Heart left ventricle (tissue), 16 donors: Measurements from ENCODE around the gene CMC2. TPM values are rescaled to one million over a fixed set of nuclear protein-coding genes. Genes with fewer than 3 reads are reported as not detected.

Experiments used
- ATAC-seq, 4 donors: fragments of 200-7000 bp; cut with Tn5 transposase; one replicate each; pipeline ENCODE4 v1.9.1; 2020 to 2022; ENCODE audit warnings: moderate library complexity in 4 of 4, mild to moderate bottlenecking in 3 of 4, moderate number of reproducible peaks in 1 of 4
- DNase-seq, 5 donors: peaks; one replicate each; pipeline ENCODE4 v3.0.0-alpha.2; 2020
- H3K27ac ChIP-seq, 12 donors: fragments of 200-600 bp; sonication (generic) in 4 of 12; one replicate each; pipeline versions ENCODE4 v1.5.0 to v1.8.0; 2016 to 2022; ENCODE audit warnings: mild to moderate bottlenecking in 2 of 12
- H3K27me3 ChIP-seq, 9 donors: fragments of 200-600 bp; sonication (generic) in 2 of 9; one replicate each; pipeline versions ENCODE4 v1.5.1 to v1.8.0; 2016 to 2022; ENCODE audit warnings: mild to moderate bottlenecking in 3 of 9
- H3K36me3 ChIP-seq, 9 donors: fragments of 200-600 bp; sonication (generic) in 2 of 9; one replicate each; pipeline versions ENCODE4 v1.5.0 to v1.8.0; 2018 to 2022; ENCODE audit warnings: mild to moderate bottlenecking in 2 of 9
- H3K4me1 ChIP-seq, 12 donors: fragments of 200-600 bp; sonication (generic) in 4 of 12; one replicate each; pipeline versions ENCODE4 v1.5.0 to v1.8.0; 2016 to 2022; ENCODE audit warnings: mild to moderate bottlenecking in 3 of 12
- H3K4me3 ChIP-seq, 12 donors: fragments of 200-600 bp; sonication (generic) in 4 of 12; one replicate each; pipeline versions ENCODE4 v1.5.0 to v1.8.0; 2017 to 2022; ENCODE audit warnings: mild to moderate bottlenecking in 9 of 12, moderate library complexity in 4 of 12
- H3K9me3 ChIP-seq, 12 donors: fragments of 200-600 bp; sonication (generic) in 4 of 12; one replicate each; pipeline versions ENCODE4 v1.5.0 to v1.8.0; 2016 to 2022; ENCODE audit warnings: mild to moderate bottlenecking in 1 of 12
- CTCF ChIP-seq, 12 donors: fragments of 200-600 bp; sonication (generic) in 4 of 12; IDR thresholded peaks; one replicate each; pipeline versions ENCODE4 v1.5.0 to v1.8.0; 2018 to 2022; ENCODE audit warnings: antibody characterized with exemption in 12 of 12, mild to moderate bottlenecking in 5 of 12
- POLR2A ChIP-seq, 2 donors: fragments of 450-650 bp; IDR thresholded peaks; one replicate each; pipeline ENCODE4 v1.6.1; 2017; ENCODE audit warnings: antibody characterized with exemption in 2 of 2, mild to moderate bottlenecking in 2 of 2, moderate library complexity in 2 of 2
- WGBS, 4 donors: extraction: QIAGEN DNeasy Blood & Tissue Kit in 2 of 4; methylation state at CpG; one replicate each; pipeline versions ENCODE4 v1.1.5 to v1.1.7; 2013 to 2018; 5-methylcytosine and 5-hydroxymethylcytosine counted together
- intact Hi-C, 10 donors: fragments of 100-400 bp; cut with DNase I; formaldehyde crosslinking; loops; one replicate each; pipeline versions ENCODE4 v1.11.1 to v1.14.2; 2022
- polyA plus RNA-seq, 2 donors: library from polyadenylated mRNA; stranded (reverse); fragments of 200-250 nt; gene quantifications; one replicate each; pipeline ENCODE4 v1.2.3, GENCODE V29; 2013
- total RNA-seq, 9 donors: library from RNA; depleted of rRNA in 2 of 9; stranded (reverse); fragments of >200 nt in 2 of 9; fragmentation: NEBNext Ultra II Directional in 3 of 9; extraction: Animal tissue kit (Norgen Biotek cat#: 25700) in 3 of 9; gene quantifications; one replicate each; pipeline versions ENCODE4 v1.1.0 to v1.2.4, GENCODE V29; 2016 to 2023
- donor health status: ischemic (EF 13 %, LVEDD 7.1; RV severe dilation, severe dysfunction).
- donor health status: healthy with polysubstance abuse.
- donor health status: DM: no; HTN: yes; CAD: no.
- donor health status: DM: no; HTN: no; CAD: no.
- donor health status: ischemic (EF 25% LVEDD 6.9; RV normal size, moderate dysfunction).
- donor health status: ischemic (EF 25% LVEDD 5.7; RV mildly dilated, moderate dysfunction).
- donor health status: healthy.
- donor health status: DM: yes; HTN: yes; CAD: no.
- donor health status: ischemic (EF 35%, LVEDD 5.7; RV mildly dilated, moderate dysfunction).
- donor health status: nonischemic (EF 11% LVEDD 7.7; RV severe dilation, severe dysfunction).
- donor health status: DM: yes; HTN: yes; CAD: no.
- donor health status: PGD.
- donor health status: ischemic (EF 29% LVEDD 5.4; RV normal size, mild dysfunction).
- donor health status: nonischemic (EF 23%, LVEDD 6.1; RV moderate dilation, normal function).

Gene CMC2
- total and polyA plus RNA-seq, 11 donors = 89.0 to 377 (median 134) TPM

- intact Hi-C loops = no loop called here
- Histone ChIP-seq H3K27ac (no peak overlapping the region), H3K4me3 (no peak overlapping the region), H3K9me3 (no peaks in the 10 kb centered on the region), H3K36me3 (peaks cover 0 to 16% (median 4%) of the 10 kb centered on the region in 9 donors), H3K4me1 (peaks cover 0 to 22% (median 2%) of the 10 kb centered on the region in 12 donors), H3K27me3 (no peaks in the 10 kb centered on the region)
- ATAC-seq = no peak
- no peak for DNase-seq
- TF ChIP-seq CTCF (IDR thresholded peaks at IDR 0.05) (no peak), POLR2A (IDR thresholded peaks at IDR 0.05) (no peak)
- 43 to 66% (median 47%) methylated on average over 2 of the region's 2 CpGs for WGBS, 4 donors
These were observed 16.9 kb downstream of the CMC2 start for GRCh38 chr16:80989801-80990200.

GRCh38 chr16:80988756-80989155 is 17.9 kb downstream of the CMC2 start:
- H3K4me1 ChIP-seq = peaks cover 0 to 22% (median 1%) of the 10 kb centered on the region in 12 donors
- intact Hi-C loops = no loop called here
- no peak overlapping the region for H3K4me3 ChIP-seq
- no peaks in the 10 kb centered on the region for H3K27me3 ChIP-seq
- no peak for DNase-seq
- ATAC-seq = no peak
- peaks cover 0 to 16% (median 4%) of the 10 kb centered on the region in 9 donors for H3K36me3 ChIP-seq
- no peak overlapping the region for H3K27ac ChIP-seq
- WGBS, 4 donors = 67 to 74% (median 70%) methylated on average over 7 of the region's 7 CpGs
- no peaks in the 10 kb centered on the region for H3K9me3 ChIP-seq
- no peak for TF ChIP-seq CTCF (IDR thresholded peaks at IDR 0.05)
- TF ChIP-seq POLR2A (IDR thresholded peaks at IDR 0.05) = no peak

- no peaks in the 10 kb centered on the region for H3K27me3 ChIP-seq
- no peak for ATAC-seq
- H3K27ac ChIP-seq = no peak overlapping the region
- DNase-seq = no peak
- H3K9me3 ChIP-seq = no peaks in the 10 kb centered on the region
- H3K4me3 ChIP-seq = no peak overlapping the region
- TF ChIP-seq POLR2A (IDR thresholded peaks at IDR 0.05) (no peak), CTCF (IDR thresholded peaks at IDR 0.05) (no peak)
- H3K4me1 ChIP-seq = peaks cover 0 to 11% (median 0%) of the 10 kb centered on the region in 12 donors
- 65 to 78% (median 69%) methylated on average over 2 of the region's 2 CpGs for WGBS, 4 donors
- intact Hi-C loops = no loop called here
- H3K36me3 ChIP-seq = peaks cover 0 to 13% (median 4%) of the 10 kb centered on the region in 9 donors
These were observed 20.1 kb downstream of the CMC2 start for GRCh38 chr16:80986557-80986956.

GRCh38 chr16:80985611-80986010 is 21.1 kb downstream of the CMC2 start:
- Histone ChIP-seq H3K27ac (no peak overlapping the region), H3K4me3 (no peak overlapping the region)
- intact Hi-C loops = no loop called here

More at GRCh38 chr16:80985611-80986010, 21.1 kb downstream of the CMC2 start:
- Histone ChIP-seq H3K36me3 (peaks cover 0 to 9% (median 2%) of the 10 kb centered on the region in 9 donors), H3K27me3 (no peaks in the 10 kb centered on the region), H3K9me3 (no peaks in the 10 kb centered on the region), H3K4me1 (peaks cover 0 to 21% (median 0%) of the 10 kb centered on the region in 12 donors)
- DNase-seq (no peak), ATAC-seq (no peak)
- TF ChIP-seq CTCF (IDR thresholded peaks at IDR 0.05) = no peak
- TF ChIP-seq POLR2A (IDR thresholded peaks at IDR 0.05) = no peak
- WGBS, 4 donors = 36 to 65% (median 45%) methylated on average over 2 of the region's 2 CpGs
